Measurements from ENCODE around the gene RB1. TPM values are rescaled to one million over a fixed set of nuclear protein-coding genes. Genes with fewer than 3 reads are reported as not detected.
A peak's percentile ranks its signal among the peaks of the same experiment; 100 is the strongest.
"Not testable (repeated sequence)": the region's sequence is repeated elsewhere in the genome, so short reads cannot be mapped to it uniquely, and the experiment has no call there.

RB1 gene
- total RNA-seq, 1 experiment from 2014 or later, result 57.1 TPM

GRCh38 chr13:48412881-48413351, 109.4 kb downstream of the RB1 start, which contains the start of gene LPAR6:
LPAR6 (minus strand) TSS chr13:48413113; CDS start chr13:48412423, 690 bp downstream.
- Histone ChIP-seq H3K9me3 (ENCODE audit: low read depth, low read length, poor library complexity, severe bottlenecking) (no peaks in the 10 kb centered on the region), H3K27ac (ENCODE audit: low read depth, low read length, poor library complexity, severe bottlenecking) (peak within 1 kb of the TSS; percentile 84), H3K4me1 (ENCODE audit: insufficient read depth, low read length, poor library complexity, severe bottlenecking) (peaks cover 13% of the 10 kb centered on the region), H3K4me3 (ENCODE audit: low read depth, low read length, poor library complexity, severe bottlenecking) (peak within 1 kb of the TSS; percentile 55), H3K36me3 (ENCODE audit: insufficient read depth, low read length, poor library complexity, severe bottlenecking) (peaks cover 3% of the 10 kb centered on the region), H3K27me3 (replicated peaks; ENCODE audit: insufficient read depth, low read depth, low read length, poor library complexity) (no peaks in the 10 kb centered on the region)
- ChIA-PET CTCF (no interaction called here), POLR2A (ENCODE audit: low non-redundant PET) (interaction anchor here (0.6 kb wide), 1 partner anchor 119 kb away, joined by 3 read pairs; no protein-coding TSS in a partner anchor)
- DNase-seq (ENCODE audit: low spot score), result peak; percentile 82
- TF ChIP-seq CTCF (conservative IDR thresholded peaks at IDR 0.05; ENCODE audit: low read depth, low read length) (no peak), EZH2 (IDR thresholded peaks at IDR 0.05; ENCODE audit: borderline replicate concordance, low read depth, low read length, poor library complexity, severe bottlenecking) (no peak)
- BruUV-seq (replicated peaks), result no TSS peak
- intact Hi-C loops (cut with micrococcal nuclease; ENCODE audit: unreplicated experiment), result no loop called here

- H3K27ac ChIP-seq (ENCODE audit: low read depth, low read length, poor library complexity, severe bottlenecking), result no peak overlapping the region
- H3K4me3 ChIP-seq (ENCODE audit: low read depth, low read length, poor library complexity, severe bottlenecking), result no peak overlapping the region
- POLR2A ChIA-PET (ENCODE audit: low non-redundant PET), result no interaction called here
- no peaks in the 10 kb centered on the region for H3K9me3 ChIP-seq (ENCODE audit: low read depth, low read length, poor library complexity, severe bottlenecking)
- DNase-seq (ENCODE audit: low spot score), result no peak
- CTCF ChIA-PET, result interaction anchor here (0.7 kb wide), 1 partner anchor 165 kb away, joined by 3 read pairs; no protein-coding TSS in a partner anchor
- TF ChIP-seq CTCF (conservative IDR thresholded peaks at IDR 0.05; ENCODE audit: low read depth, low read length) (no peak), EZH2 (IDR thresholded peaks at IDR 0.05; ENCODE audit: borderline replicate concordance, low read depth, low read length, poor library complexity, severe bottlenecking) (no peak)
- no peaks in the 10 kb centered on the region for H3K27me3 ChIP-seq (replicated peaks; ENCODE audit: insufficient read depth, low read depth, low read length, poor library complexity)
- BruUV-seq (replicated peaks), result no TSS peak
- H3K36me3 ChIP-seq (ENCODE audit: insufficient read depth, low read length, poor library complexity, severe bottlenecking), result peaks cover 3% of the 10 kb centered on the region
- intact Hi-C loops (cut with micrococcal nuclease; ENCODE audit: unreplicated experiment), result no loop called here
- H3K4me1 ChIP-seq (ENCODE audit: insufficient read depth, low read length, poor library complexity, severe bottlenecking), result peaks cover 13% of the 10 kb centered on the region
Observed at GRCh38 chr13:48414501-48414900, 111.0 kb downstream of the RB1 start.

- H3K27ac ChIP-seq (ENCODE audit: low read depth, low read length, poor library complexity, severe bottlenecking), result no peak overlapping the region
- CTCF ChIA-PET, result no interaction called here
- H3K9me3 ChIP-seq (ENCODE audit: low read depth, low read length, poor library complexity, severe bottlenecking), result peaks cover 5% of the 10 kb centered on the region
- DNase-seq (ENCODE audit: low spot score), result no peak
- peaks cover 7% of the 10 kb centered on the region for H3K4me1 ChIP-seq (ENCODE audit: insufficient read depth, low read length, poor library complexity, severe bottlenecking)
- intact Hi-C loops (cut with micrococcal nuclease; ENCODE audit: unreplicated experiment), result no loop called here
- POLR2A ChIA-PET (ENCODE audit: low non-redundant PET), result no interaction called here
- H3K4me3 ChIP-seq (ENCODE audit: low read depth, low read length, poor library complexity, severe bottlenecking), result no peak overlapping the region
- no TSS peak for BruUV-seq (replicated peaks)
- TF ChIP-seq EZH2 (IDR thresholded peaks at IDR 0.05; ENCODE audit: borderline replicate concordance, low read depth, low read length, poor library complexity, severe bottlenecking), result no peak
- TF ChIP-seq CTCF (conservative IDR thresholded peaks at IDR 0.05; ENCODE audit: low read depth, low read length), result no peak
- H3K36me3 ChIP-seq (ENCODE audit: insufficient read depth, low read length, poor library complexity, severe bottlenecking), result peaks cover 3% of the 10 kb centered on the region
- no peaks in the 10 kb centered on the region for H3K27me3 ChIP-seq (replicated peaks; ENCODE audit: insufficient read depth, low read depth, low read length, poor library complexity)
Observed at GRCh38 chr13:48415516-48415915, 112.0 kb downstream of the RB1 start.

GRCh38 chr13:48422003-48422402, 118.5 kb downstream of the RB1 start:
- H3K4me3 ChIP-seq (ENCODE audit: low read depth, low read length, poor library complexity, severe bottlenecking); H3K36me3 ChIP-seq (ENCODE audit: insufficient read depth, low read length, poor library complexity, severe bottlenecking); DNase-seq (ENCODE audit: low spot score); H3K4me1 ChIP-seq (ENCODE audit: insufficient read depth, low read length, poor library complexity, severe bottlenecking); POLR2A ChIA-PET (ENCODE audit: low non-redundant PET); H3K27ac ChIP-seq (ENCODE audit: low read depth, low read length, poor library complexity, severe bottlenecking); BruUV-seq (replicated peaks); intact Hi-C loops (cut with micrococcal nuclease; ENCODE audit: unreplicated experiment); H3K27me3 ChIP-seq (replicated peaks; ENCODE audit: insufficient read depth, low read depth, low read length, poor library complexity); H3K9me3 ChIP-seq (ENCODE audit: low read depth, low read length, poor library complexity, severe bottlenecking); CTCF ChIA-PET: not testable (repeated sequence)

Data from A673 (cell line).